ENCODE results near the gene GDF7.

The GDF7 gene

DNA sequence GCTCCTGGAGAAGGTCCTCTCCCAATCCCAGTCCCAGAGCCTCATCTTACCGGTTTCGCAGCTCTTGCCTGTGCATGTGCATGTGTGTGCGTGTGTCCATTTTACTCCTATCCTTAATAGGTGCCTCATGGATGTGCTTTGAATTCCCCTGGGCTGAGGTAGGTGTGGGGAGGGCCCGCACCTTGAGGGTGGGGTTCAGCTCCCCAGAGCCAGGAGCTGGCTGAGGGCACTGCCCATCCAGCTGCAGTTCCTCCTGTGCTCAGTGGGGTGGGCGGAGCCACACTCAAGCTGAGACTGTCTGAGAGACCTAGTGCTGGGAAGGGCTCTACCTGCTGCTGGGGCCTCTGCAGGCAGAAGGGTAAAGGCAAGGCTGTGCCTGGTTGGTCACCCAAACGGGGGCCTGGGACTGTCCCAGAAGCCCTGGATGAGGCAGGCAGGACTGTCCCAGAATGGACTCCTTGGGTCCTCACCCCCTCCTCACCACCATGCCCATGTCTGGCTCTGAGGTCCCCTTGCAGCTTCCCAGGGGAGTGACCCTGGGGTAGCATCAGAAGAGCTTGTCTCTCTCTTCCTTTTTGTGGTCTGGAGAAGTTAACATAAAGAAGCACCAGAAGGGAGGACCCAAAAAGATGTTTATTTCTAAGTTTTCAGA lies 8.9 kb downstream of the GDF7 start:
- no peak for DNase-seq

DNA sequence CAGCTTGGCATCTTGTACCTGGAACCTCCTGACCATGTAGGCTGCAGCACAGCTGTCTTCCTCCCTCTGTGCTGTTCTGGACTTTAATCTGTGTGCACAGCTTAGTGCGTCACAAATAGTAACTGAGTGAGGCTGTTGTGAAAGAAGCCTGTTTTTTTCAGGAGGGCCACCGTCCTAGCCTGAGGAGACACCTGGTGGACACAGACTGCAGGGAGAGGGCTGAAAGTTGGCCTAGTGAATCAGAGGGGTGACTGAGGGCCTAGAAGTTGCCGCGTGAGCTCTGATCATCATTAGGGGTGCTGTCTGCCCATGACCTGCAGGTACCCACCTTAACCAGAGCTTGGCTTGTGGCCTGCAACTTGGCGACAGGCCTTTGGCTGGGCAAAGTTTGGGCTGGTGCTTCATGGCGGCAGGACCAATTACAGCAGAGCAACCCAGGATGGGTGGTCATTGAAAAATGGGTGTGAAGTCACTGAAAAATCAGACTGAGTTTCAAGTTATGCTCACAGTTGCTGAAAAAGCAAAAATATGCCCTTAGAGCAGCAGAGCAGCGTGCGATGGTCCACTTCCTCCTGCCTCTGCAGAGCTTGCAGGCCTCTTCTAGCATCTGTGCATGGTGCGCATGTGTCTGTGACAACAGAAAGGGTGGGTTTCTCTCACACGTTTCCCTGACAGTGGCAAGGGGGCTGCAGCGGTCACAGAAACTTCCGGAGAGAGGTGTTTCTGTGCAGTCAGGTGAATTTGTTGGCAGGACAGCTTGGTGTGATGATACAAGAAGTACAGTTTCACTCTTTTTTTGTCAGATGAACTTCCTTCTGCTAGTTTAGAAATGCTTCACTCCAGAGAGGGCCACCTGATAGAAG lies 9.6 kb downstream of the GDF7 start:
- DNase-seq: no peak

GRCh38 chr2:20677301-20678085 lies 10.5 kb downstream of the GDF7 start:
- no peak for DNase-seq

GRCh38 chr2:20678086-20678395 lies 11.1 kb downstream of the GDF7 start:
- DNase-seq: no peak

DNA sequence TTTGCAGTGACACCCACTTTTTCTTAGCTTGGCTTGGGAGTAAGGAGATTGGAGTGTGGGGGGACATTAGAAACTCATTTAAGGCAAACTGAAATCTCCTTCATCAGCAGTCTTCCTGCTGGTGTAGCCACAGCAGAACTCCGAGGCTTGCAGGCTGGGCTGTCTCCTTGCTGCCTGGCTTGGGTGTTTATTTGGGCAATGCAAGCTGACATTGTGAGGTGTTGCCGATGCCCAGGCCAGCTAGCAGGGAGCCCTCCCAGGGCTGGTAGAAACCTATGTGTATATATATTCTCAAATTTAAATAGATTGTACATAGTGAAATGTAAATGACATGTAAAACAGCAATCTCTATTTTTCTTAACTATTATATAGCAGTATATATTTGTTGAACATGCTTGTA lies 11.8 kb downstream of the GDF7 start:
- no peak for DNase-seq

- no peak for DNase-seq
Observed at GRCh38 chr2:20680744-20681375, 13.9 kb downstream of the GDF7 start.

GRCh38 chr2:20682167-20682920 lies 15.4 kb downstream of the GDF7 start:
- no peak for DNase-seq

GRCh38 chr2:20684581-20685063 lies 17.7 kb downstream of the GDF7 start:
- no peak for DNase-seq

DNA sequence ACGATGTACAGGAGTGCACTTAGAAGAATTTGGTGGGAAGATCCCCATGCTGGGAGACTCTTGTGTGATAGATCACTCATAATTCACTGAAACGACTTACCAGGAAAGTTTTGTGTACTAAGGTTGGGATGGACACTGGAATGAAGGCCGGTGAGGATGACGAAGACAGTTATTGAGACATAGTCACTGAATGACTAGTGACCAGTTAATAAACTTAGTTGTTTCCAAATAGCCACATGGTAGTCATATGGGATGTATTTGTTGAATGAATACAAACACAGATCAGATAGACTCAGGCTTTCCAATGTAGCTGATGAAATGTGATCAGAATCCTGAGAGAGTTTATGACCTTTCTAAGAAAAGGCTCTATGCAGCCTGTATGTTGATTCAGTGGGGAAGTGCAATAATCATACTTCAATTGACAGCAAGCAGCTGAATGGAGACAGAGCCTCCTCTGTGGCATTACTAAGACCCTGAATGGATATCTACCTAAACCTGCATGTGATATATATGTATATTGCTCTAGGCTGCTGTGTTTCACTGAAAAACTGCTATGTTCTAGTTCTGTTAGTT lies 20.4 kb downstream of the GDF7 start:
- no peak for DNase-seq

GRCh38 chr2:20689428-20690264 lies 22.7 kb downstream of the GDF7 start:
- DNase-seq: no peak

DNA sequence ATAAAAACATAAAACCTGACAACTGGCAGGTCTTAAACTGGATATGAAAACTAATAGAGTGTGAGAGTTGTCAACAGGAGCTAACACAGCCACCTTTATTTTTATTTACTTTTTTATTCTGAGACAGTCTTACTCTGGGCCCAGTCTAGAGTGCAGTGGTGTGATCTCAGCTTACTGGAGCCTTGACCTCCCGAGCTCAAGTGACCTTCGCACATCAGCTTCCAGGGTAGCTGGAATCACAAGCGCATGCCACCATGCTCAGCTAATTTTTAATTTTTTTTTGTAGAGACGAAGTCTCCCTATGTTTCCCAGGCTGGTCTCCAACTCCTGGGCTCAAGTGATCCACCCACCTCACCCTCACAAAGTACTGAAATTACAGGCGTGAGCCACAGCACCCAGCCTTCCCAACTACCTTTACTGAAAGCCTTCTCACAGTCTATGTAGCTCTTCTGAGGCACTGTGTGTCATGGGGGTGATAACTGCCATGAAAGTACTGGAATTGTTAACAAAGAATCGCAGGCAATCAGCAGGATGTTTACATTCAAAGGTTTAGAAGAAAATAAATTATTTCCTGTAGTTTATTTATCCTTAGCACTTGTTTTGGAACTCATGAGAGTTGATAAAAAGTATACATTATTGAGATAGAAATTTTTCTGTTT lies 24.3 kb downstream of the GDF7 start:
- no peak for DNase-seq

DNA sequence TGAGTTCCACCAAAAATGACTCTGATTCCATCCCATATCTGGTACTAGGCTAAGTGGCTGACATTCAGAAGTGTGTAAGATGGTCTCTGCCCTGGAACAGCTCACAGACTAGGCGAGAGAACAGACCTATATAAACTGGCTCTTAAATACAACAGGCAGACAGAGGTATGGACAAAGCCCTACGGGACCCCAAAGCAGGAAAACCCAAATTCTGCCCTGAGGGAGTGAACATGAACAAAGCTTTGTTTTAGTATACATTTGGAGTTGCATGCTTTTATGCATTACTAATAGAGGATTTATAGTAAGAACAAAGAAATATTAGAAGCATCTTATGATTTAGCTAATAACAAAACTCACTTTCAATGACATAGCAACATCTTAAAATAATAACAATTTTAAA lies 25.1 kb downstream of the GDF7 start:
- DNase-seq: no peak

GRCh38 chr2:20693317-20693716 lies 26.4 kb downstream of the GDF7 start:
- DNase-seq: no peak

GRCh38 chr2:20696366-20696765 lies 29.4 kb downstream of the GDF7 start:
- DNase-seq: no peak

- DNase-seq: no peak
Observed at GRCh38 chr2:20697322-20697934, 30.5 kb downstream of the GDF7 start.

DNA sequence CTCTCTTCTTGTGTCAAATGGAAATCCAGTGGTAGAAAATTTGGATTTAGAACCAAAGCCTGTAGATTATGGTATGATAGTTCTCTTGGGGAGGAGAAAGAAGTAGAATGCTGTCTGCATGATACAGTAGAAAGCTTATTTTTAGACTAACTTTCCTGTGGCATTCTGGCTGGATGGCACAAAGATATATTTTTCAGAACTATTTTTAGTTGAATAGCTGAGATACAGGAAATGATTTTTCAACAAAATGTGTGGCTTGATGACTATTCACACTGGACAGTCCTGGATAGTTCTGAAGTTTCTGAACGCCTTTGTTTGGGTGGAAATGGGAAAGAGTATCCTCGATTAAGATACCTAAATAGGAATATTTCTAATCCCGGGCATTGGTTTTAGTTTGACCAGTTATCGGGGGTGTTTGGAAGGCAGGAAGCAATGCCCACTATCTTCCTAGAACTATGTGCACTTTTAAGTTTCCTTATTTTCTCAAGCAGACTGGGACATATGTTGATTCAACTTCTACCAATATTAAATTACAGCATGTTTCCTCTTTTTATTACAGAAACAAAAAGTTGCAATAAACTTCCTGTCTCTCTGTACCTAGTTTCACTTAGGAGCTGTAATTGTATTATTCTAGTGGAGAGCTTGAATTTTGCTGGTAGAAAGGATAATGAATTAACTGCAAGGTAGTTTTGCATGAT lies 32.1 kb downstream of the GDF7 start:
- no peak for DNase-seq

DNA sequence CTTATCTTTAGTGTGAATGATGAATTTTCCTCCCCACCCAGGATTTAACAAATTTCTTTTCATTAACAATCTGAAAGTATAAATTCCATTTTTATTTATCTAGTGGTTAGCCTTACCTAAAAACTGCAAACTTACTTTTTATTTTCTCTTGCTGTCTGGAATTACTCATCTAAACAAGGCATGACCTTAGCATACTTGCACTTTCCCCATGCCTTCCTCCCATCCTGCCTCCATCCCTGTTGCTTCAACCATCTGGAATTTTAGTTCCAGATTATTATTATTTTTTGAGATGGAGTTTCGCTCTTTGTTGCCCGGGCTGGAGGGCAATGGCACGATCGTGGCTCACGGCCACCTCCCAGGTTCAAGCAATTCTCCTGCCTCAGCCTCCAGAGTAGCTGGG lies 35.6 kb downstream of the GDF7 start:
- DNase-seq: no peak

GRCh38 chr2:20704886-20705285 lies 37.9 kb downstream of the GDF7 start:
- DNase-seq: no peak

GRCh38 chr2:20706217-20706616 lies 39.3 kb downstream of the GDF7 start:
- no peak for DNase-seq

GRCh38 chr2:20706786-20707185 lies 39.8 kb downstream of the GDF7 start:
- no peak for DNase-seq
